22Rv1 (cell line): ENCODE data around the gene JARID2.

ENCODE experiments used
- ZFX ChIP-seq: fragments of 450-650 bp; IDR thresholded peaks from 2 replicates; pipeline ENCODE4 v1.6.1; 2017; ENCODE audit warnings: antibody characterized with exemption, borderline replicate concordance
- TF ChIP-seq, protein P1 (sequence below): fragments of 450-650 bp; IDR thresholded peaks from 2 replicates; pipeline ENCODE4 v1.5.1; 2017; ENCODE audit warnings: mild to moderate bottlenecking

DNA sequence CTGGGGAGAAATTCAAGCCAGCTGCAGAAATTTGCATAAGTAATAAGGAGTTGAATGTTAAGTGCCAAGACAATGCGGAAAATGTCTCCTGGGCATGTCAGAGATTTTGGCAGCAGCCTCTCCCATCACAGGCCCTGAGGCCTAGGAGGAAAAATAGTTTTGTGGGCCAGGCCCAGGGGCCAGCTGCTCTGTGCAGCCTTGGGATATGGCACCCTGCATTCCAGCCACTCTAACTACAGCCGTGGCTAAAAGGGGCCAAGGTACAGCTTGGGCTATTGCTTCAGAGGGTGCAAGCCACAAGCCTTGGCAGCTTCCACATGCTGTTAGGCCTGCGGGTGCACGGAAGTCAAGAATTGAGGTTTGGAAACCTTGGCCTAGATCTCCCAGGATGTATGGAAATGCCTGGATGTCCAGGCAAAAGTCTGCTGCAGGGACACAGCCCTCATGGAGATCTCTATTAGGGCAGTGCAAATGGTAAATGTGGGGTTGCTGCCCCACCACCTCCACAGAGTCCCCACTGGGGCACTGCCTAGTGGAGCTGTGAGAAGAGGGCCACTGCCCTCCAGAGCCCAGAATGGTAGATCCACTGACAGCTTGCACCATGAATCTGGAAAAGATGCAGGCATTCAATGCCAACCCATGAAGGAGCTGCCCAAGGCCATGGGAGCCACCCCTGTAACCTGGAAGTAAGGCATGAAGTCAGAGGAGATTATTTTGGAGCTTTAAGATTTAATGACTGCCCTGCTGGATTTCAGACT is 290.5 kb downstream of the JARID2 start:
- TF ChIP-seq, protein P1, sequence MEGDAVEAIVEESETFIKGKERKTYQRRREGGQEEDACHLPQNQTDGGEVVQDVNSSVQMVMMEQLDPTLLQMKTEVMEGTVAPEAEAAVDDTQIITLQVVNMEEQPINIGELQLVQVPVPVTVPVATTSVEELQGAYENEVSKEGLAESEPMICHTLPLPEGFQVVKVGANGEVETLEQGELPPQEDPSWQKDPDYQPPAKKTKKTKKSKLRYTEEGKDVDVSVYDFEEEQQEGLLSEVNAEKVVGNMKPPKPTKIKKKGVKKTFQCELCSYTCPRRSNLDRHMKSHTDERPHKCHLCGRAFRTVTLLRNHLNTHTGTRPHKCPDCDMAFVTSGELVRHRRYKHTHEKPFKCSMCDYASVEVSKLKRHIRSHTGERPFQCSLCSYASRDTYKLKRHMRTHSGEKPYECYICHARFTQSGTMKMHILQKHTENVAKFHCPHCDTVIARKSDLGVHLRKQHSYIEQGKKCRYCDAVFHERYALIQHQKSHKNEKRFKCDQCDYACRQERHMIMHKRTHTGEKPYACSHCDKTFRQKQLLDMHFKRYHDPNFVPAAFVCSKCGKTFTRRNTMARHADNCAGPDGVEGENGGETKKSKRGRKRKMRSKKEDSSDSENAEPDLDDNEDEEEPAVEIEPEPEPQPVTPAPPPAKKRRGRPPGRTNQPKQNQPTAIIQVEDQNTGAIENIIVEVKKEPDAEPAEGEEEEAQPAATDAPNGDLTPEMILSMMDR = no peak
- no peak for TF ChIP-seq ZFX
